Fibroblast of lung (primary cell): ENCODE results near the gene DCAF6. TPM values are rescaled to one million over a fixed set of nuclear protein-coding genes. Genes with fewer than 3 reads are reported as not detected.

Source experiments
- DNase-seq, 2 donors: peaks; one replicate each; pipeline versions ENCODE4 v3.0.0 to v3.0.0-alpha.2; 2010; ENCODE audit warnings: low read depth in 2 of 2
- H2AFZ ChIP-seq: 2 replicates; pipeline ENCODE4 v1.5.1; 2012; ENCODE audit warnings: low read length, control low read depth, inconsistent platforms
- H3K27ac ChIP-seq: 2 replicates; pipeline ENCODE4 v1.5.1; 2011; ENCODE audit warnings: low read length, control low read depth; ENCODE audit not compliant: insufficient read depth
- H3K27me3 ChIP-seq: 2 replicates; pipeline ENCODE4 v1.5.1; 2011; ENCODE audit warnings: mild to moderate bottlenecking, low read length; ENCODE audit not compliant: control insufficient read depth, insufficient read depth
- H3K36me3 ChIP-seq: 2 replicates; pipeline ENCODE4 v1.5.1; 2011; ENCODE audit warnings: low read length; ENCODE audit not compliant: control insufficient read depth, insufficient read depth
- H3K4me1 ChIP-seq: 2 replicates; pipeline ENCODE4 v1.5.1; 2011; ENCODE audit warnings: low read length; ENCODE audit not compliant: control insufficient read depth, insufficient read depth; ENCODE audit errors: extremely low read depth
- H3K4me2 ChIP-seq: 2 replicates; pipeline ENCODE4 v1.5.1; 2011; ENCODE audit warnings: low read length, control low read depth; ENCODE audit not compliant: insufficient read depth; ENCODE audit errors: extremely low read depth
- H3K4me3 ChIP-seq, 4 experiments: fragments of 200-600 bp in 1 of 4; sonication (generic) in 1 of 4; replicated peaks in 1 of 4; 2 replicates each; pipeline ENCODE4 v1.5.1; 2011 to 2016; ENCODE audit warnings: low read length in 4 of 4, low read depth in 3 of 4, mild to moderate bottlenecking in 3 of 4, control low read depth in 2 of 4, inconsistent platforms in 1 of 4, mixed read lengths in 1 of 4; ENCODE audit not compliant: insufficient read depth in 1 of 4; ENCODE audit errors: control extremely low read depth in 1 of 4
- H3K79me2 ChIP-seq: 2 replicates; pipeline ENCODE4 v1.5.1; 2012; ENCODE audit warnings: mild to moderate bottlenecking, low read length, inconsistent platforms; ENCODE audit not compliant: control insufficient read depth, insufficient read depth
- H3K9ac ChIP-seq: 2 replicates; pipeline ENCODE4 v1.5.1; 2011; ENCODE audit warnings: mild to moderate bottlenecking, low read length, control low read depth; ENCODE audit not compliant: insufficient read depth
- H3K9me3 ChIP-seq: 2 replicates; pipeline ENCODE4 v1.5.1; 2012; ENCODE audit warnings: low read depth, low read length; ENCODE audit not compliant: control insufficient read depth, insufficient read depth
- H4K20me1 ChIP-seq: 2 replicates; pipeline ENCODE4 v1.5.1; 2011; ENCODE audit warnings: low read length; ENCODE audit not compliant: control insufficient read depth, insufficient read depth; ENCODE audit errors: extremely low read depth
- CTCF ChIP-seq, 2 donors: IDR thresholded peaks in 1 of 2; conservative IDR thresholded peaks in 1 of 2; 1 replicate in 1 of 2; 2 replicates in 1 of 2; pipeline ENCODE4 v1.5.1; 2011 to 2012; ENCODE audit warnings: low read length in 2 of 2, control low read depth in 1 of 2, inconsistent platforms in 1 of 2, low read depth in 1 of 2, mild to moderate bottlenecking in 1 of 2
- EZH2 ChIP-seq: IDR thresholded peaks from 2 replicates; pipeline ENCODE4 v1.5.1; 2012; ENCODE audit warnings: low read length, control low read depth, mild to moderate bottlenecking; ENCODE audit errors: missing control alignments
- polyA plus RNA-seq, 2 donors: library from polyadenylated mRNA; depleted of rRNA in 1 of 2; stranded (reverse) in 1 of 2; unstranded in 1 of 2; fragments of >200 nt; gene quantifications; 2 replicates each; pipeline ENCODE4 v1.2.1, GENCODE V29; 2011 to 2012; ENCODE audit warnings: missing spikeins in 1 of 2
- total RNA-seq: library from RNA; depleted of rRNA; stranded (reverse); fragments of >200 nt; gene quantifications from 2 replicates; pipeline ENCODE4 v1.2.1, GENCODE V29; 2014

The DCAF6 gene
- total and polyA plus RNA-seq, 2 donors (not counting 1 experiment from before 2014, with no cell fraction given): 64.4 to 143 TPM

DNA sequence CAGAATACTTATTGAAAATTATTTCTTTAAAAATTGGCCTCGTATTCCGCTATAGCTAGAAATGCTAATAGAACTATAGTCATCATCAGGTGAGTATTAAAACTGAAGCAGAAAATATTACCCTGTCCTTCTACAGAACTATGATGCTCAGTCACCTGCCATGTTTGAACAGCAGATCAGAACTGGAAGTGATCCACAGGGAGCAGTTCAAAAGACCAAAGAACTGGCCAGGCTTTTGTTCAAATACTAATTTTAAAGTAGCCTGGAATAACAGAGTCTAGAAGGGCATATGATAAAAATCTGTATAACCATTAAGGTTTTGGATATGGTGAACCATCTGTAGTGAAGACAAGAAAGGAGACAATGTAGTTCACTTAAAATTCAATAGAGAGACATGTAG lies 105.9 kb downstream of the DCAF6 start:
- Histone ChIP-seq H2AFZ (no peak overlapping the region), H3K36me3 (peaks cover 2% of the 10 kb centered on the region)
- no peak for TF ChIP-seq CTCF (conservative IDR thresholded peaks at IDR 0.05 in 1 of 2, IDR thresholded peaks at IDR 0.05 in 1 of 2; ENCODE audit: low read depth in 1 of 2, low read length in 2 of 2)
- no peak for TF ChIP-seq EZH2

DNA sequence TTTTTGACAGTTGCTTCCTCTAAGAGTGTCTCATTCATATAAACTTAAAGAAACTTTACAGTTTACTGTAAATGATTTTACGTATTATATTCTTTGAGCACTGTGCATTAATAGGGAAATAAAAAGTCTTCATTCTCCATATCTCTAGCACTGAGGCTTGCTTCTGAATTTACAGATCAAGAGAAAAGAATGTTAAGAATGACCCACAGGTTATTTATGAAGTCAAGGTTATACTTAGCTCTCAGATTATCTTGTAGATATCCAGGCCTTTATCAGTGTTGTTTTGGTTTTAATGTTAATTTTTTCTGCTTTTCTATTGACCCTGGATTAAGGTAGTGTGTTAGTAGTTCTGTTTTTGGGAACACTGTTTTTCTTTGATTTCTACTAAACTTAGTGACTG lies 108.8 kb downstream of the DCAF6 start:
- H3K27me3 ChIP-seq: no peaks in the 10 kb centered on the region
- no peak overlapping the region for H3K9ac ChIP-seq
- no peaks in the 10 kb centered on the region for H3K9me3 ChIP-seq
- no peak for DNase-seq
- no peaks in the 10 kb centered on the region for H3K4me1 ChIP-seq
- H4K20me1 ChIP-seq: peaks cover 1% of the 10 kb centered on the region
- no peak overlapping the region for H3K27ac ChIP-seq
- no peak overlapping the region for H2AFZ ChIP-seq
- H3K36me3 ChIP-seq: peaks cover 2% of the 10 kb centered on the region
- no peaks in the 10 kb centered on the region for H3K79me2 ChIP-seq
- TF ChIP-seq CTCF (conservative IDR thresholded peaks at IDR 0.05 in 1 of 2, IDR thresholded peaks at IDR 0.05 in 1 of 2; ENCODE audit: low read depth in 1 of 2, low read length in 2 of 2) (no peak), EZH2 (no peak)
- no peak overlapping the region for H3K4me2 ChIP-seq
- no peak overlapping the region for H3K4me3 ChIP-seq

More for the DNA sequence above, 105.9 kb downstream of the DCAF6 start:
- Histone ChIP-seq H3K79me2 (no peaks in the 10 kb centered on the region), H3K9ac (no peak overlapping the region), H3K27ac (no peak overlapping the region), H3K4me2 (no peak overlapping the region), H3K9me3 (no peaks in the 10 kb centered on the region), H3K4me1 (no peaks in the 10 kb centered on the region), H3K27me3 (no peaks in the 10 kb centered on the region), H4K20me1 (no peaks in the 10 kb centered on the region), H3K4me3 (no peak overlapping the region)
- DNase-seq: no peak

- H3K36me3 ChIP-seq: no peaks in the 10 kb centered on the region
- no peak overlapping the region for H3K4me3 ChIP-seq
- no peaks in the 10 kb centered on the region for H3K9me3 ChIP-seq
- peaks cover 1% of the 10 kb centered on the region for H4K20me1 ChIP-seq
- no peaks in the 10 kb centered on the region for H3K79me2 ChIP-seq
- H2AFZ ChIP-seq: no peak overlapping the region
- TF ChIP-seq CTCF (conservative IDR thresholded peaks at IDR 0.05 in 1 of 2, IDR thresholded peaks at IDR 0.05 in 1 of 2; ENCODE audit: low read depth in 1 of 2, low read length in 2 of 2): no peak
- TF ChIP-seq EZH2: no peak
- H3K9ac ChIP-seq: no peak overlapping the region
- H3K4me2 ChIP-seq: no peak overlapping the region
- H3K27me3 ChIP-seq: no peaks in the 10 kb centered on the region
- DNase-seq: peak in 1 of 2 donors; percentile 10
- no peak overlapping the region for H3K27ac ChIP-seq
- H3K4me1 ChIP-seq: no peaks in the 10 kb centered on the region
Observed at GRCh38 chr1:168050307-168050706, 113.8 kb downstream of the DCAF6 start.
